Right hindlimb (tissue), 1 donor: ENCODE measurements around the gene PKNOX2.
A peak's percentile ranks its signal among the peaks of the same experiment; 100 is the strongest.

Source experiments
- DNase-seq: peaks from one replicate; pipeline ENCODE4 v3.0.0-alpha.2; 2018

Gene PKNOX2

GRCh38 chr11:125343718-125344131 lies 179.2 kb downstream of the PKNOX2 start:
- DNase-seq, result peak; percentile 30

GRCh38 chr11:125344846-125345420 lies 180.4 kb downstream of the PKNOX2 start:
- DNase-seq, result peak; percentile 17

GRCh38 chr11:125345421-125346178 lies 181.0 kb downstream of the PKNOX2 start:
- peak; percentile 89 for DNase-seq

GRCh38 chr11:125346179-125346530 lies 181.6 kb downstream of the PKNOX2 start:
- no peak for DNase-seq

GRCh38 chr11:125346565-125347260 lies 182.2 kb downstream of the PKNOX2 start:
- DNase-seq, result no peak

- no peak for DNase-seq
Measured at GRCh38 chr11:125347261-125347585, 182.7 kb downstream of the PKNOX2 start.

- no peak for DNase-seq
Measured at GRCh38 chr11:125348141-125348651, 183.6 kb downstream of the PKNOX2 start.

GRCh38 chr11:125348674-125349309 lies 184.2 kb downstream of the PKNOX2 start:
- DNase-seq, result peak; percentile 84

GRCh38 chr11:125350206-125351032 lies 185.9 kb downstream of the PKNOX2 start:
- no peak for DNase-seq

GRCh38 chr11:125351033-125351867 lies 186.7 kb downstream of the PKNOX2 start:
- DNase-seq, result no peak

GRCh38 chr11:125351868-125352250 lies 187.3 kb downstream of the PKNOX2 start:
- no peak for DNase-seq

GRCh38 chr11:125356797-125357196 lies 192.2 kb downstream of the PKNOX2 start:
- DNase-seq, result no peak

- no peak for DNase-seq
Measured at GRCh38 chr11:125357551-125357950, 193.0 kb downstream of the PKNOX2 start.

- no peak for DNase-seq
Measured at GRCh38 chr11:125358254-125358840, 193.8 kb downstream of the PKNOX2 start.

GRCh38 chr11:125359130-125359529 lies 194.6 kb downstream of the PKNOX2 start:
- no peak for DNase-seq

- no peak for DNase-seq
Measured at GRCh38 chr11:125360066-125360465, 195.5 kb downstream of the PKNOX2 start.

GRCh38 chr11:125364121-125364826 lies 199.7 kb downstream of the PKNOX2 start:
- DNase-seq, result no peak

- DNase-seq, result no peak
Measured at GRCh38 chr11:125365196-125365931, 200.8 kb downstream of the PKNOX2 start.

GRCh38 chr11:125367710-125368109 lies 203.2 kb downstream of the PKNOX2 start:
- no peak for DNase-seq

- no peak for DNase-seq
Measured at GRCh38 chr11:125368757-125369156, 204.2 kb downstream of the PKNOX2 start.
